Activated CD4-positive, alpha-beta T cell treated with anti-CD3 and anti-CD28 coated beads for 36 hours (primary cell): ENCODE measurements around the gene CKAP4. TPM values are rescaled to one million over a fixed set of nuclear protein-coding genes. Genes with fewer than 3 reads are reported as not detected.
A peak's percentile ranks its signal among the peaks of the same experiment; 100 is the strongest.

Experiments
- ATAC-seq: fragments of 200-7000 bp; cut with Tn5 transposase; one replicate; pipeline ENCODE4 v1.10.0; 2021; ENCODE audit warnings: mild to moderate bottlenecking, moderate library complexity
- CTCF ChIA-PET: fragments of 350-600 bp; sonication (Branson Sonifier 250); formaldehyde crosslinking; loops from one replicate; lab custom pipeline; 2021; ENCODE audit warnings: antibody characterized with exemption; lab: Charles Lee
- POLR2A ChIA-PET: fragments of 350-600 bp; sonication (Branson Sonifier 250); formaldehyde crosslinking; loops from one replicate; lab custom pipeline; 2021; ENCODE audit warnings: antibody characterized with exemption, inconsistent platforms; lab: Charles Lee
- DNase-seq: peaks from one replicate; pipeline ENCODE4 v3.0.0-alpha.2; 2020
- H3K27ac Mint-ChIP-seq: one replicate; pipeline ENCODE4 v1.8.0; 2021; ENCODE audit warnings: mixed read lengths
- H3K27me3 Mint-ChIP-seq: one replicate; pipeline ENCODE4 v1.8.0; 2021; ENCODE audit warnings: mixed read lengths
- H3K36me3 Mint-ChIP-seq: one replicate; pipeline ENCODE4 v1.8.0; 2021; ENCODE audit warnings: low read depth, mixed read lengths
- H3K4me1 Mint-ChIP-seq: one replicate; pipeline ENCODE4 v1.8.0; 2021; ENCODE audit warnings: mixed read lengths
- H3K4me3 Mint-ChIP-seq: one replicate; pipeline ENCODE4 v1.8.0; 2021; ENCODE audit warnings: mild to moderate bottlenecking, moderate library complexity, mixed read lengths
- H3K9me3 Mint-ChIP-seq: one replicate; pipeline ENCODE4 v1.8.0; 2021; ENCODE audit warnings: low read depth, mixed read lengths
- intact Hi-C, 2 experiments: fragments of 100-400 bp; cut with DNase I in 1 of 2; cut with micrococcal nuclease in 1 of 2; formaldehyde crosslinking; loops; one replicate each; pipeline versions ENCODE4 v1.14.2 to v1.15.1; 2022 to 2024; cut with DNase I, micrococcal nuclease
- total RNA-seq, 2 experiments: library from RNA; stranded (reverse); gene quantifications; one replicate each; pipeline ENCODE4 v1.2.3, GENCODE V29; 2021

Gene CKAP4
- total RNA-seq, 2 experiments from 2014 or later, result 13.7 to 15.6 TPM

- Mint-ChIP-seq H3K9me3 (no peaks in the 10 kb centered on the region), H3K27ac (peak overlapping the region; percentile 51), H3K4me3 (no peak overlapping the region), H3K36me3 (no peaks in the 10 kb centered on the region), H3K4me1 (peaks cover 12% of the 10 kb centered on the region), H3K27me3 (no peaks in the 10 kb centered on the region)
- ChIA-PET POLR2A (no interaction called here), CTCF (interaction anchor here (0.6 to 4.2 kb wide), 26 partner anchors 8 to 1076 kb away, joined by 3 to 85 read pairs (median 4); partner anchors contain the start of gene POLR3B)
- peak; percentile 40 for ATAC-seq
- intact Hi-C loops, result loop anchor here (1.0 kb wide), 2 partner anchors 55 to 693 kb away; no protein-coding TSS in a partner anchor
- peak; percentile 29 for DNase-seq
These were observed 20.8 kb downstream of the CKAP4 start for GRCh38 chr12:106226884-106227640.

- Mint-ChIP-seq H3K27ac (no peak overlapping the region), H3K36me3 (no peaks in the 10 kb centered on the region), H3K4me1 (peaks cover 14% of the 10 kb centered on the region), H3K27me3 (no peaks in the 10 kb centered on the region), H3K4me3 (no peak overlapping the region), H3K9me3 (no peaks in the 10 kb centered on the region)
- no peak for DNase-seq
- POLR2A ChIA-PET, result no interaction called here
- ATAC-seq, result no peak
- CTCF ChIA-PET, result interaction anchor here (0.6 to 2.5 kb wide), 19 partner anchors 13 to 853 kb away, joined by 3 to 10 read pairs (median 4); partner anchors contain the start of genes CKAP4 and POLR3B
- intact Hi-C loops, result loop anchor here (1.0 to 2.0 kb wide), 3 partner anchors 133 to 804 kb away; partner anchors contain the start of gene POLR3B (in 1 of the 2)
These were observed 23.5 kb downstream of the CKAP4 start for GRCh38 chr12:106224355-106224706.

DNA sequence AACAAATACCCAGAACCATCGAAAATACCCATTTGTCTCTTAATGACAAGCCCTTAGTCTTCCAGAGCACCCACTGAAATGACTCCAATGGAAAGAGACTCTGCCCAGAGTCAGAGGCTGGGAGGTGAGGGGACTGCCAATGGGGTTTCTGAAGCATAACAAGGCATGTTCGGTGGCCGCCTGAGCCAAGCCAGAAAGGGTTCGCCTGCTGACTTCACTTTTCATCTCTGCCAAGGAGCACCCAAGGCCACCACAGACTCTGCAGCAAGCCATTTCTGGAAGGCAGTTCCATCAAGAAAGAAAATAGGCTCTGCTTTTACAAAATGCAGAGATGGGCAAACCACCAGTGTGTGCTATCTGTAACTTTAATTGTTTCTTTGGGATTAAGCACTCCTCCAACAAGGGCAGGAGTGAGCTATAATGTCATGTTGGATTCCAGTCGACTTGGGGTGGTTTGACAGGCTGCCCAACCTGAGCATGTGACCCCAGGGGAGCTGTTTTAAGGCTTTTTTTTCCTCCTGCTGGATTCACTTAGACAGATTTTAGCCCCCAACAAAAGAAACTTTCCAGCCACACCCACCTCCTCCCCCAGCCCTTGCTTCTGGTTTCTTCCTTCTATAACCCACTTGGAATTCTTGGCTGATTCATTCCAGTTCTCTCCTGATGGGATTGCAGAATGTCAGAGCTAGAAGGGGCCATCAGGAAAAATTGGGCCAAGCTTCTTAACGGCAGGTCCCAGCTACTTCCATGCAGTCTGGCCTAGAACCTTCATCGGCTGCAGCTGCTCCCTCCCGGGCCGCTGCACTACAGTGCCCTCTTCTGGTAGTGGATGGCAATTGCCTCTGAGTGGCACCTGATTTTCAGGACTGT lies 24.1 kb downstream of the CKAP4 start:
- peak; percentile 85 for DNase-seq
- ChIA-PET POLR2A (no interaction called here), CTCF (interaction anchor here (0.5 to 2.5 kb wide), 31 partner anchors 12 to 852 kb away, joined by 3 to 10 read pairs (median 4); partner anchors contain the start of genes CKAP4 and POLR3B)
- intact Hi-C loops, result loop anchor here (1.0 to 2.0 kb wide), 4 partner anchors 53 to 803 kb away; partner anchors contain the start of gene POLR3B (in 1 of the 2)
- H3K4me1 Mint-ChIP-seq, result peaks cover 14% of the 10 kb centered on the region
- no peaks in the 10 kb centered on the region for H3K36me3 Mint-ChIP-seq
- H3K9me3 Mint-ChIP-seq, result no peaks in the 10 kb centered on the region
- H3K4me3 Mint-ChIP-seq, result no peak overlapping the region
- H3K27ac Mint-ChIP-seq, result no peak overlapping the region
- ATAC-seq, result peak; percentile 85
- no peaks in the 10 kb centered on the region for H3K27me3 Mint-ChIP-seq

DNA sequence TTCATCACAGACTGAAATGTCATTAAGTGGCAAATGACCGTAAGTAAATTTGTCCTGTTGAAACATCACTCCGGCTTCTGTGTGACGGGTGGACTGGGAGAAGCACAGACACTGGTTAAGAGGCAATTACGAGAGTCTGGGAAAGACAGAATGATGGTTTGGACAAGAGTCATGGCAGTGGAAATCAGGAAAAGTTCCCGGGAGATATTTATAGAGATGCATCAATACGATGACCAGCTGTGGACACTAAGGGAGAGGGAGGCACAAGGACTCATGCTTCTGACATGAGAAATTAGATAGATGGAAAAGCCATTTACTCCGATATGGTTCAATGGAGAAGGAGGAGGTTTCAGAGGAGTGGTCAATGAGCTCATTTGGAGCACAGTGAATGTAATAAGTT lies 27.3 kb downstream of the CKAP4 start:
- ChIA-PET POLR2A (no interaction called here), CTCF (interaction anchor here (0.7 to 2.3 kb wide), 3 partner anchors 41 to 251 kb away, joined by 4 to 7 read pairs (median 6); no protein-coding TSS in a partner anchor)
- Mint-ChIP-seq H3K27me3 (peaks cover 7% of the 10 kb centered on the region), H3K27ac (no peak overlapping the region), H3K36me3 (no peaks in the 10 kb centered on the region), H3K4me3 (no peak overlapping the region), H3K9me3 (peaks cover 7% of the 10 kb centered on the region), H3K4me1 (peaks cover 2% of the 10 kb centered on the region)
- intact Hi-C loops, result no loop called here
- ATAC-seq (no peak), DNase-seq (no peak)

DNA sequence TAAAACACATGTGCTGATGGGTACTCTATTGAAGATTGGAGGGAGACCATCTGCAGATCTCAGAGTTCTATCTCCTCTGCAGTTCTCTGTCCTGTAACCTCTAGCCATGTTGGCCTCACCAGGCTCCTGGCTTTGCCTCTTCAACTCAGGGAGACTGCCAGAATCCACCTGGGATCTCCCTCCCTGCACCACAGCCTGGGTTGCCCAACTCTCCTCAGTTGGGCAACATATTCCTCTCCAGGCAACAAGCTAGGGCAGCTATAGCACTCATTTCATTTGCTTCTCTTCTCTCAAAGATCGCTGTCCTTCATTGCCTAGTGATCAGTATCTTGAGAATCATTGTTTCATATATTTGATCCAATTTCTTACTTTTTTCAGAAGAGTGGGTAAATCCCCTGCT lies 28.8 kb downstream of the CKAP4 start:
- peaks cover 7% of the 10 kb centered on the region for H3K9me3 Mint-ChIP-seq
- ATAC-seq, result no peak
- DNase-seq, result no peak
- H3K36me3 Mint-ChIP-seq, result no peaks in the 10 kb centered on the region
- peaks cover 15% of the 10 kb centered on the region for H3K27me3 Mint-ChIP-seq
- H3K27ac Mint-ChIP-seq, result no peak overlapping the region
- CTCF ChIA-PET, result no interaction called here
- intact Hi-C loops, result no loop called here
- POLR2A ChIA-PET, result no interaction called here
- peaks cover 2% of the 10 kb centered on the region for H3K4me1 Mint-ChIP-seq
- no peak overlapping the region for H3K4me3 Mint-ChIP-seq

DNA sequence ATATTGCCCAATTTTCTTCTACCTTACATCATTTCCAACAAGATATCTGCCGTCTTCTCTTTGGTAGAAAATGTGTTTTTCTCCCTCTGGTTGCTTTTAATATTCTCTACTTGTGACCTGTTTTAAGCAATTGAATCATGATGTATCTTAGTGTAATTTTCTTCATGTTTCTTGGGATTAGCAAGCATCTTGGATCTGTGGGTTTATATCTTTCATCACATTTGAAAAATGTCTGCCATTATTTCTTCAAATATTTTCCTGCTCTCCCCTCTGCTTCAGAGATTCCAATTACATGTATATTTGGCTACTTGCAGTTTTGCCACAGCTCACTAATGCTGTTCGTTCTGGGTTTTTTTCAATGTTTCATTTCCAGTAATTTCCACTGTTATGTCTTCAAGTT lies 30.1 kb downstream of the CKAP4 start:
- Mint-ChIP-seq H3K4me1 (peaks cover 2% of the 10 kb centered on the region), H3K27me3 (peaks cover 25% of the 10 kb centered on the region), H3K4me3 (no peak overlapping the region), H3K27ac (no peak overlapping the region), H3K36me3 (no peaks in the 10 kb centered on the region), H3K9me3 (peaks cover 7% of the 10 kb centered on the region)
- CTCF ChIA-PET, result interaction anchor here (1.0 to 1.5 kb wide), 2 partner anchors 9 to 65 kb away, joined by 4 to 5 read pairs; no protein-coding TSS in a partner anchor
- ATAC-seq (no peak), DNase-seq (no peak)
- POLR2A ChIA-PET, result no interaction called here
- intact Hi-C loops, result no loop called here

GRCh38 chr12:106214571-106214970 lies 33.2 kb downstream of the CKAP4 start:
- ChIA-PET POLR2A (no interaction called here), CTCF (no interaction called here)
- DNase-seq (no peak), ATAC-seq (no peak)
- intact Hi-C loops, result no loop called here
- Mint-ChIP-seq H3K36me3 (no peaks in the 10 kb centered on the region), H3K9me3 (peaks cover 7% of the 10 kb centered on the region), H3K4me1 (no peaks in the 10 kb centered on the region), H3K4me3 (no peak overlapping the region), H3K27me3 (peaks cover 31% of the 10 kb centered on the region), H3K27ac (no peak overlapping the region)

DNA sequence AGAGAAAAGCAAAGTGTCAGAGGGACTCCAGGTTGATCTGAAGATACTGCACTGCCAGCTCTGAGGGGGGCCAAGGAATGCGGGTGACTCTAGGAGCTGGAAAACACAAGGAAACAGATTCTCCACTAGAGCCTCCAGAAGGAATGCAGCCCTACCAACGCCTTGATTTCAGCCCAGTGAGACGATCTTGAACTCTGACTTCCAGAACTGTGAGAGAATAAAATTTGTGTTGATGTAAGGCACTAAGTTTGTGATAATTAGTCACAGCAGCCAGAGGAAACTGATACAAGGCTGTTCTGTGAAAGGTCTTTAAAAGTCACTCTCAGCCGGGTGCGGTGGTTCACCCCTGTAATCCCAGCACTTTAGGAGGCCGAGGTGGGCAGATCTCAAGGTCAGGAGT lies 34.2 kb downstream of the CKAP4 start:
- ChIA-PET CTCF (no interaction called here), POLR2A (no interaction called here)
- ATAC-seq (no peak), DNase-seq (no peak)
- H3K27ac Mint-ChIP-seq, result no peak overlapping the region
- no peaks in the 10 kb centered on the region for H3K36me3 Mint-ChIP-seq
- peaks cover 31% of the 10 kb centered on the region for H3K27me3 Mint-ChIP-seq
- no peaks in the 10 kb centered on the region for H3K4me1 Mint-ChIP-seq
- H3K9me3 Mint-ChIP-seq, result peaks cover 7% of the 10 kb centered on the region
- intact Hi-C loops, result no loop called here
- H3K4me3 Mint-ChIP-seq, result no peak overlapping the region

DNA sequence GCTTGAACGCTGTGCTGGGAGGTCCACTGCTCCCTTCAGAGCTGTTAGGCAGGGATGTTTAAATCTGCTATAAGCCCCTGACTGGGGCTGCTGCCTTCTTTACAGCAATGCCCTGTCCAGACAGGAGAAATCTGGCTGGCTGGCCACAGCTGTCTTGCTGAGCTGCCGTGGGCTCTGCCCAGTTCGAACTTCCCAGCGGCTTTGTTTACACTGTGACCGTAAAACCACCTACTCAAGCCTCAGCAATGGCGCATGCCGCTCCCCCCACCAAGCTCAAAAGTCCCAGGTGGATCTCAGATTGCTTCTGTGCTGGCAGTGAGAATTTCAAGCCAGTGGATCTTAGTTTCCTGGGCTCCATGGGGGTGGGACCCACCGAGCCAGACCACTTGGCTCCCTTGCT lies 35.8 kb downstream of the CKAP4 start:
- CTCF ChIA-PET, result interaction anchor here (1.7 kb wide), 1 partner anchor 12 kb away, joined by 5 read pairs; no protein-coding TSS in a partner anchor
- H3K27ac Mint-ChIP-seq, result no peak overlapping the region
- H3K27me3 Mint-ChIP-seq, result peaks cover 35% of the 10 kb centered on the region

DNA sequence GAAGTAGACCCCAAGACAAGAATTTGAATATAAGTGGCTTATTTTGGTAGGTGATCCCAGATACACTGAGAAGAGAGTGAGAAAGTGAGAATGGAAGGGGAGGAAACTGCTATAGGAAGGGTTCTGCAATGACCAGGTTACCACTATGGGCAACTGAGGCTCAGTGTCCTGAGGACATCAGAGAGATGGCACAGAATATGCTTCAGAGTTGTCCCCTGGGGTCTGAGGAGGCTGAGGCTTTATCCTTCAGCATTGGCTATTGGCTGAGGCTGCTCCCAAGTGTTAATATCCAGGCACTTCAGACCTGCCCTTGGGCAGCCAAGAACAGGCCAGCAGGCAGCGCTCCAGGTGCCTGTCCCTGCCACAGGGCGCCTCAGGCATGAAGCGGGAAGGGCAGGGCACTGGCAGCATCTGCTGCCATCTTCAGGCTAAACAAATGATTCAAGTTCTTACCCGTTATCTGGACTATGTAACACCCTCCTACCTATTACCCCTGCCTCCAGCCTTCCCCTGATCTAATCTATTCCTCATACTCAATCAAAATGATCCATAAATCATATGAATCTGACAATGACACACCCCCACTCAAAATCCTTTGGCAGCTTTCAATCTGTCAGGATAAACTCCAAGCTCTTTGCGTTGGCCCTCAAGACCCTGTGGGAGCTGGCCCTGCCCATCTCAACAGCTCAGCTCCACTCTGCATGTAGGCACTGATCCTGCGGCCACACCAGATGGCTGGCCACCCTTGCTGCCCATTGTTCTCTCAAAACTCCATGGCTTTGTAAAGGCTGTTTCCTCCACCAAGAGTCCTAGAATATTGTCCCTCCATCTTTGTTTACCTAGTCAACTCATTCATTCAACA lies 42.4 kb downstream of the CKAP4 start:
- Mint-ChIP-seq H3K4me1 (no peaks in the 10 kb centered on the region), H3K4me3 (no peak overlapping the region), H3K27ac (no peak overlapping the region), H3K27me3 (peaks cover 16% of the 10 kb centered on the region), H3K36me3 (no peaks in the 10 kb centered on the region), H3K9me3 (no peaks in the 10 kb centered on the region)
- no peak for ATAC-seq
- no peak for DNase-seq
- intact Hi-C loops, result no loop called here
- ChIA-PET POLR2A (no interaction called here), CTCF (no interaction called here)

More for the DNA sequence above, 35.8 kb downstream of the CKAP4 start:
- Mint-ChIP-seq H3K4me1 (no peaks in the 10 kb centered on the region), H3K9me3 (no peaks in the 10 kb centered on the region), H3K4me3 (no peak overlapping the region), H3K36me3 (no peaks in the 10 kb centered on the region)
- DNase-seq (no peak), ATAC-seq (no peak)
- POLR2A ChIA-PET, result interaction anchor here (0.7 kb wide), 2 partner anchors 94 to 945 kb away, joined by 3 to 5 read pairs; no protein-coding TSS in a partner anchor
- intact Hi-C loops, result no loop called here
